ENCODE measurements around the gene RPL7A.
"Not testable (repeated sequence)": the region's sequence is repeated elsewhere in the genome, so short reads cannot be mapped to it uniquely, and the experiment has no call there.

RPL7A gene

GRCh38 chr9:133392308-133392707 lies 44.3 kb downstream of the RPL7A start:
- not testable (repeated sequence) for DNase-seq

- no peak for DNase-seq
These were observed 45.4 kb downstream of the RPL7A start for GRCh38 chr9:133393399-133393798.

DNA sequence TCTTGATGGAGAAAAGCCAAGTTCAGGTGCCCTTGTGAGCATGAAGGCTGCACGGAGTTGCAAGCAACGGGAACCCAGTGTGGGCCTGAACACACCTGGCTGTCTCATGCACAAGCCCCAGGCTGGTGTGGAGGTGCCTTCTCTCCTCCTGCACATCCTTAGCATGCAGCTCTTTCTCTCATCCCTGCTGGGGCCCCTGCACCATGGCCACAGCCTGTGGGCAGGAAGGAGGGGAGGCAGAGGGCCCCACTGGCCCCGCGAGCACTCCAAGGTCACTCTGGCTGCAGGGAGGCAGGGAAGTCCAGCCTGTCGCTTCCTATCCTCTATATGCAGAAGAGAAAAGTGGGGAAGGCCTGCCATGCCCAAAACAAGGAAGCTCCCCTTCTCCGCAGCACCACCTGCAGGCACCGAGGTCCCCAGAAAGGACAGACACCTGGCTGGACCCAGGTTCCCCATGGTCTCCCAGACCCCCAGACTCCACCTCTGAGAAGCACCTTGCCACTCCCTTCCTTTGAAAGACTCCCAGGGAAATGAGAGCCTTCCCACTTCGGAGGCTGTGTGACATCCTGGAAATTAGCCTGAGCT lies 46.8 kb downstream of the RPL7A start:
- DNase-seq, result no peak

GRCh38 chr9:133396952-133397351 lies 48.9 kb downstream of the RPL7A start:
- no peak for DNase-seq

DNA sequence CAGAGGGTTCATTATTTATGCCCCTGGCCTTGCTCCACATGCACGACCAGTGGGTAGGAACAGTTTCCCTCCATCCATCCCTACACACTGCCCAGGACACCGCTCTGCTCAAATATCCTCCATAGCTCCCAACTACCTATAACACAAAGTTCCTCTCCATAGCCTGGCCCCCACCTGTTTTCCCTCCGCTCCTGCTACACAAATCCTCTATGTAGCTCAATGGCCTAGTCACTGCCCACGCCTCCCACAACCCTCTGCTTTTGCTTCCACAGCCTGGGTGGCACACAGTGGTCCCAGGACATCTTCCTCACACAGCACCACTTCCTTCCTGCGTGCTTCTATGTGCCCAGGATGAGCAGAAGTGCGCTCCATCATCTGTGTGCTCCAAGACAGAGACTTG lies 49.4 kb downstream of the RPL7A start:
- no peak for DNase-seq

DNA sequence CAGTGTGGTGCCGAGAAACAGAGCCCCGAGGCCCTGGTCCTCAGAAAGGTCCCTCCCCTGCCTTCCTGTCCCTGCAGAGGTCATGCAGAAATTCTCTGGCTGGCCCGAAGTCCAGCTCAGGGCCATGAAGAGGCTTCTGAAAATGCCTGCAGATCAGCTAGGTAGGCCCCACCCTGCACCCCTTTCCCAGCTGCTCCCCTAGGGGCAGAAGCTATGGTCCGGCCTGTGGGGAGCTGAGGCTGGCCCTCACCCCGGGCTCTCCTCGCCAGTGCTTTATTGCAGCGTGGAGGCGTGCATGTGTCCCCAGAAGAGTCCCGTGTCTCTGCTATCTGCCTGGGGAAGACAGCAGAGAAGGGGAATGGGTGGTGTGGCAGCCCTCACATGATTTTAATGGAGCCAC lies 49.9 kb downstream of the RPL7A start:
- no peak for DNase-seq

DNA sequence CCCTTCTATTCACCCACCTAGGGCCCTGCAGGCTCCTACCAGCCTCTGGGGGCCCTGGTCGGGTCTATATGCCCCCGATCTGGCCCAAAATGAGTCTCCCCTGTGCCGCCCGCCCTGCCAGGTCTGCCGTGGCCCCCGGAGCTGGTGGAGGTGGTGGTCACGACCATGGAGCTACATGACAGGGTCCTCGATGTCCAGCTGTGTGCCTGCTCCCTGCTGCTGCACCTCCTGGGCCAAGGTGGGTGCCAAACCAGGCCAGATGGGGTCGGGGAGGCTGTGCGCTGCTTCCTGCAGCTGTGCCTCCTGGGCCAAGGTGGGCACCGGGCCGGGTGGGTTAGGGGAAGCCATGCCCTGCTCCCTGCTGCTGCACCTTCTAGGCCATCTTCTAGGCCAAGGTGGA lies 52.3 kb downstream of the RPL7A start:
- DNase-seq, result no peak
